ENCODE measurements around the gene C19orf73.
A peak's percentile ranks its signal among the peaks of the same experiment; 100 is the strongest.
"Not testable (repeated sequence)": the region's sequence is repeated elsewhere in the genome, so short reads cannot be mapped to it uniquely, and the experiment has no call there.

C19orf73 gene

GRCh38 chr19:49085020-49085867 is 33.7 kb downstream of the C19orf73 start, which contains the start of gene SNRNP70:
Gene SNRNP70, plus strand, starts transcription at chr19:49085451. Its CDS starts 964 bp downstream, at chr19:49086415.
- in situ Hi-C loops (cut with HindIII; ENCODE audit: low pct_ligation_motif_present, low pct_unique_long_range_greater_than_20kb, low sequenced_read_pairs), result no loop called here
- peak; percentile 98 for DNase-seq

- no peak for DNase-seq
- in situ Hi-C loops (cut with HindIII; ENCODE audit: low pct_ligation_motif_present, low pct_unique_long_range_greater_than_20kb, low sequenced_read_pairs), result no loop called here
These were observed 34.5 kb downstream of the C19orf73 start for GRCh38 chr19:49084206-49085019.

GRCh38 chr19:49081273-49081672 is 37.7 kb downstream of the C19orf73 start:
- no peak for DNase-seq
- in situ Hi-C loops (cut with HindIII; ENCODE audit: low pct_ligation_motif_present, low pct_unique_long_range_greater_than_20kb, low sequenced_read_pairs), result no loop called here

GRCh38 chr19:49080392-49080791 is 38.6 kb downstream of the C19orf73 start:
- in situ Hi-C loops (cut with HindIII; ENCODE audit: low pct_ligation_motif_present, low pct_unique_long_range_greater_than_20kb, low sequenced_read_pairs), result no loop called here

GRCh38 chr19:49074869-49075268 is 44.1 kb downstream of the C19orf73 start:
- in situ Hi-C loops (cut with HindIII; ENCODE audit: low pct_ligation_motif_present, low pct_unique_long_range_greater_than_20kb, low sequenced_read_pairs), result not testable (repeated sequence)
- peak; percentile 66 for DNase-seq

More at GRCh38 chr19:49080392-49080791, 38.6 kb downstream of the C19orf73 start:
- no peak for DNase-seq

GRCh38 chr19:49073514-49074378 is 45.2 kb downstream of the C19orf73 start:
- peak; percentile 35 for DNase-seq
- in situ Hi-C loops (cut with HindIII; ENCODE audit: low pct_ligation_motif_present, low pct_unique_long_range_greater_than_20kb, low sequenced_read_pairs), result no loop called here

GRCh38 chr19:49071860-49072547 is 46.9 kb downstream of the C19orf73 start:
- no peak for DNase-seq

GRCh38 chr19:49070416-49070815 is 48.5 kb downstream of the C19orf73 start:
- in situ Hi-C loops (cut with HindIII; ENCODE audit: low pct_ligation_motif_present, low pct_unique_long_range_greater_than_20kb, low sequenced_read_pairs), result no loop called here
- DNase-seq, result no peak

More at GRCh38 chr19:49071860-49072547, 46.9 kb downstream of the C19orf73 start:
- in situ Hi-C loops (cut with HindIII; ENCODE audit: low pct_ligation_motif_present, low pct_unique_long_range_greater_than_20kb, low sequenced_read_pairs), result no loop called here

GRCh38 chr19:49069026-49069425 is 49.9 kb downstream of the C19orf73 start:
- DNase-seq, result no peak
- in situ Hi-C loops (cut with HindIII; ENCODE audit: low pct_ligation_motif_present, low pct_unique_long_range_greater_than_20kb, low sequenced_read_pairs), result no loop called here

All from ACHN (cell line).